ENCODE data around the gene RNF187. TPM values are rescaled to one million over a fixed set of nuclear protein-coding genes. Genes with fewer than 3 reads are reported as not detected.

Gene RNF187
- total and polyA plus RNA-seq, 2 donors (not counting 1 experiment from before 2014, with no cell fraction given), result 46.1 to 89.5 TPM

DNA sequence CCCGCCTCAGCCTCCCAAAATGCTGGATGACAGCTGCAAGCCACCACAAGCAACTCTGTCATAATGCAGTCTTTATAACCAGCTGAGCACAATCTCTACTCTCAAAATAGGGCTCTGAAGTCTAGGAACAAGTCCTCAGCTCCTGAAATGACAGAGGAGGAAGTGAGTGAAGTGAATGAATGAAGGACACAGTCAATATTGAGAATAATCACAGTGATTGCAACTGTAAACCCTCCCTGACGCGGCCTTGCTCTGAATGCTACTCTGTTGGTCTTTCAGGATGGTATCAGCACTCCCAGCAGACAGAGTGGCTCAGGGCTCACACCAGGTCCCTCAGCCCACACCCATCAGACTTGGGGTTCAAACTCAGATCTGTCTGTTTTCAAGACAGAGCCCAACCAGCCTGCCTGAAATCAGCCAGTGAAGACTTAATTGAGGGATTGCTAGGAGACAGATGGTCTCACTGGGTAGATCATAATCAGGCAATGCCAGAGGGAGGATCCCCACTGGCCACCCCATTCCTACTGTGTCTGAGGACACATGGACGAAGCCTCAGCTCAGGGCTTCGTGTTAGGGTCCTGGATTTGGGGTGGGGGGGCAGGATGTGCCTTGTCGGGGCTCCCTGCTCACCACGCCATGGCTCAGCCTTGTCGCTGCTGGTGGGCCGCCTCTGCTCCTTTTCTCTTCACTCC lies 20.9 kb downstream of the RNF187 start:
- Histone ChIP-seq H3K9me3 (ENCODE audit: control insufficient read depth, insufficient read depth, low read depth, low read length) (no peaks in the 10 kb centered on the region), H3K27me3 (ENCODE audit: control insufficient read depth, insufficient read depth, low read length) (peaks cover 11% of the 10 kb centered on the region), H3K27ac (ENCODE audit: insufficient read depth, low read length) (no peak overlapping the region), H3K4me1 (ENCODE audit: control insufficient read depth, extremely low read depth, insufficient read depth, low read length) (no peaks in the 10 kb centered on the region), H3K4me3 (replicated peaks in 1 of 4; ENCODE audit: control extremely low read depth in 1 of 4, insufficient read depth in 1 of 4, low read depth in 3 of 4, low read length in 4 of 4) (no peak overlapping the region), H4K20me1 (ENCODE audit: control insufficient read depth, extremely low read depth, insufficient read depth, low read length) (no peaks in the 10 kb centered on the region), H2AFZ (ENCODE audit: low read length) (no peak overlapping the region), H3K79me2 (ENCODE audit: control insufficient read depth, insufficient read depth, low read length) (no peaks in the 10 kb centered on the region), H3K9ac (ENCODE audit: insufficient read depth, low read length) (no peak overlapping the region), H3K36me3 (ENCODE audit: control insufficient read depth, insufficient read depth, low read length) (no peaks in the 10 kb centered on the region), H3K4me2 (ENCODE audit: extremely low read depth, insufficient read depth, low read length) (no peak overlapping the region)
- DNase-seq (ENCODE audit: low read depth in 2 of 2), result no peak
- TF ChIP-seq EZH2 (IDR thresholded peaks at IDR 0.05; ENCODE audit: low read length, missing control alignments), result no peak
- TF ChIP-seq, protein P1, sequence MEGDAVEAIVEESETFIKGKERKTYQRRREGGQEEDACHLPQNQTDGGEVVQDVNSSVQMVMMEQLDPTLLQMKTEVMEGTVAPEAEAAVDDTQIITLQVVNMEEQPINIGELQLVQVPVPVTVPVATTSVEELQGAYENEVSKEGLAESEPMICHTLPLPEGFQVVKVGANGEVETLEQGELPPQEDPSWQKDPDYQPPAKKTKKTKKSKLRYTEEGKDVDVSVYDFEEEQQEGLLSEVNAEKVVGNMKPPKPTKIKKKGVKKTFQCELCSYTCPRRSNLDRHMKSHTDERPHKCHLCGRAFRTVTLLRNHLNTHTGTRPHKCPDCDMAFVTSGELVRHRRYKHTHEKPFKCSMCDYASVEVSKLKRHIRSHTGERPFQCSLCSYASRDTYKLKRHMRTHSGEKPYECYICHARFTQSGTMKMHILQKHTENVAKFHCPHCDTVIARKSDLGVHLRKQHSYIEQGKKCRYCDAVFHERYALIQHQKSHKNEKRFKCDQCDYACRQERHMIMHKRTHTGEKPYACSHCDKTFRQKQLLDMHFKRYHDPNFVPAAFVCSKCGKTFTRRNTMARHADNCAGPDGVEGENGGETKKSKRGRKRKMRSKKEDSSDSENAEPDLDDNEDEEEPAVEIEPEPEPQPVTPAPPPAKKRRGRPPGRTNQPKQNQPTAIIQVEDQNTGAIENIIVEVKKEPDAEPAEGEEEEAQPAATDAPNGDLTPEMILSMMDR (conservative IDR thresholded peaks at IDR 0.05 in 1 of 2, IDR thresholded peaks at IDR 0.05 in 1 of 2; ENCODE audit: low read depth in 1 of 2, low read length in 2 of 2), result no peak

DNA sequence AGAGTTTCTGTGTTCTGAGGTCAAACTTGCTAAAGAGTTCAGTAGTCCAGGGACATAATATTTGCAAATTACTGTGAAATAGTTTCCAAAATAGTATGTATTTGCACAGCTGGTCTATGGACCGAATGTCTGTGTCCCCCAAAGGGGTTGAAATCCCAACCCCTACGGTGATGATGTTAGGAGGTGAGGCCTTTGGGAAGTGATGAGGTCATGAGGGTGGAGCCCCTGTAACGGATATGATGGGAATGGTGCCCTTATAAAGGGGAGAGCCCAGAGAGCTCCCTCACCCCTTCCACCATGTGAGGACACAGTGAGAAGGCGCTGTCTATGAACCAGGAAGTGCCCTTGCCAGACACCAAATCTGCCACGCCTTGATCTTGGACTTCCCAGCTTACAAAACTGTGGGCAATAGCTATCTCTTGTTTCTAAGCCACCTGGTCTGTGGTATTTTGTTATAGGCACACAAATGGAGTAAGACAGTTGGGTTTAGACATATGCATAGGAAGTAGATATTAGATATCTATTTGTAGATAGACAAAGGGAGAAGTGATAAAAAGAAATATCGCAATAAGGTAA lies 21.7 kb downstream of the RNF187 start:
- no peaks in the 10 kb centered on the region for H3K9me3 ChIP-seq (ENCODE audit: control insufficient read depth, insufficient read depth, low read depth, low read length)
- no peaks in the 10 kb centered on the region for H4K20me1 ChIP-seq (ENCODE audit: control insufficient read depth, extremely low read depth, insufficient read depth, low read length)
- TF ChIP-seq, protein P1 (conservative IDR thresholded peaks at IDR 0.05 in 1 of 2, IDR thresholded peaks at IDR 0.05 in 1 of 2; ENCODE audit: low read depth in 1 of 2, low read length in 2 of 2), result no peak
- TF ChIP-seq EZH2 (IDR thresholded peaks at IDR 0.05; ENCODE audit: low read length, missing control alignments), result no peak
- H3K27me3 ChIP-seq (ENCODE audit: control insufficient read depth, insufficient read depth, low read length), result peaks cover 11% of the 10 kb centered on the region
- H3K27ac ChIP-seq (ENCODE audit: insufficient read depth, low read length), result no peak overlapping the region
- no peaks in the 10 kb centered on the region for H3K36me3 ChIP-seq (ENCODE audit: control insufficient read depth, insufficient read depth, low read length)
- no peak overlapping the region for H3K4me2 ChIP-seq (ENCODE audit: extremely low read depth, insufficient read depth, low read length)
- no peaks in the 10 kb centered on the region for H3K4me1 ChIP-seq (ENCODE audit: control insufficient read depth, extremely low read depth, insufficient read depth, low read length)
- no peak overlapping the region for H3K9ac ChIP-seq (ENCODE audit: insufficient read depth, low read length)
- no peak for DNase-seq (ENCODE audit: low read depth in 2 of 2)
- no peak overlapping the region for H3K4me3 ChIP-seq (replicated peaks in 1 of 4; ENCODE audit: control extremely low read depth in 1 of 4, insufficient read depth in 1 of 4, low read depth in 3 of 4, low read length in 4 of 4)
- H2AFZ ChIP-seq (ENCODE audit: low read length), result no peak overlapping the region
- H3K79me2 ChIP-seq (ENCODE audit: control insufficient read depth, insufficient read depth, low read length), result no peaks in the 10 kb centered on the region

GRCh38 chr1:228510101-228510802 lies 23.1 kb downstream of the RNF187 start:
- Histone ChIP-seq H3K4me2 (ENCODE audit: extremely low read depth, insufficient read depth, low read length) (no peak overlapping the region), H3K79me2 (ENCODE audit: control insufficient read depth, insufficient read depth, low read length) (no peaks in the 10 kb centered on the region), H3K36me3 (ENCODE audit: control insufficient read depth, insufficient read depth, low read length) (no peaks in the 10 kb centered on the region), H3K4me3 (replicated peaks in 1 of 4; ENCODE audit: control extremely low read depth in 1 of 4, insufficient read depth in 1 of 4, low read depth in 3 of 4, low read length in 4 of 4) (no peak overlapping the region), H3K27me3 (ENCODE audit: control insufficient read depth, insufficient read depth, low read length) (peaks cover 9% of the 10 kb centered on the region), H3K9ac (ENCODE audit: insufficient read depth, low read length) (no peak overlapping the region), H3K9me3 (ENCODE audit: control insufficient read depth, insufficient read depth, low read depth, low read length) (no peaks in the 10 kb centered on the region), H4K20me1 (ENCODE audit: control insufficient read depth, extremely low read depth, insufficient read depth, low read length) (no peaks in the 10 kb centered on the region), H2AFZ (ENCODE audit: low read length) (no peak overlapping the region), H3K27ac (ENCODE audit: insufficient read depth, low read length) (no peak overlapping the region), H3K4me1 (ENCODE audit: control insufficient read depth, extremely low read depth, insufficient read depth, low read length) (no peaks in the 10 kb centered on the region)
- TF ChIP-seq, protein P1 (conservative IDR thresholded peaks at IDR 0.05 in 1 of 2, IDR thresholded peaks at IDR 0.05 in 1 of 2; ENCODE audit: low read depth in 1 of 2, low read length in 2 of 2), result no peak
- no peak for TF ChIP-seq EZH2 (IDR thresholded peaks at IDR 0.05; ENCODE audit: low read length, missing control alignments)
- no peak for DNase-seq (ENCODE audit: low read depth in 2 of 2)

Data from fibroblast of lung (primary cell).